Stomach (tissue), 4 donors: Measurements from ENCODE around the gene SLC9A2.

Experiments used
- POLR2AphosphoS5 ChIP-seq, 3 donors: sonication (generic); formaldehyde crosslinking; IDR thresholded peaks; one replicate each; pipeline ENCODE4 v1.6.1; 2016; ENCODE audit warnings: antibody characterized with exemption in 3 of 3
- TF ChIP-seq, protein P1 (sequence below), 7 experiments: fragments of 450-650 bp in 4 of 7; fragments of 200-600 bp in 3 of 7; sonication (generic) in 3 of 7; IDR thresholded peaks; one replicate each; pipeline ENCODE4 v1.5.1; 2016 to 2019; ENCODE audit warnings: antibody characterized with exemption in 7 of 7, control low read depth in 2 of 7, mild to moderate bottlenecking in 1 of 7

GRCh38 chr2:102639429-102639828 is 20.1 kb downstream of the SLC9A2 start:
- TF ChIP-seq, protein P1, sequence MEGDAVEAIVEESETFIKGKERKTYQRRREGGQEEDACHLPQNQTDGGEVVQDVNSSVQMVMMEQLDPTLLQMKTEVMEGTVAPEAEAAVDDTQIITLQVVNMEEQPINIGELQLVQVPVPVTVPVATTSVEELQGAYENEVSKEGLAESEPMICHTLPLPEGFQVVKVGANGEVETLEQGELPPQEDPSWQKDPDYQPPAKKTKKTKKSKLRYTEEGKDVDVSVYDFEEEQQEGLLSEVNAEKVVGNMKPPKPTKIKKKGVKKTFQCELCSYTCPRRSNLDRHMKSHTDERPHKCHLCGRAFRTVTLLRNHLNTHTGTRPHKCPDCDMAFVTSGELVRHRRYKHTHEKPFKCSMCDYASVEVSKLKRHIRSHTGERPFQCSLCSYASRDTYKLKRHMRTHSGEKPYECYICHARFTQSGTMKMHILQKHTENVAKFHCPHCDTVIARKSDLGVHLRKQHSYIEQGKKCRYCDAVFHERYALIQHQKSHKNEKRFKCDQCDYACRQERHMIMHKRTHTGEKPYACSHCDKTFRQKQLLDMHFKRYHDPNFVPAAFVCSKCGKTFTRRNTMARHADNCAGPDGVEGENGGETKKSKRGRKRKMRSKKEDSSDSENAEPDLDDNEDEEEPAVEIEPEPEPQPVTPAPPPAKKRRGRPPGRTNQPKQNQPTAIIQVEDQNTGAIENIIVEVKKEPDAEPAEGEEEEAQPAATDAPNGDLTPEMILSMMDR (IDR thresholded peaks at IDR 0.05): no peak
- no peak for TF ChIP-seq POLR2AphosphoS5 (IDR thresholded peaks at IDR 0.05)
